T-helper 1 cell (primary cell): ENCODE data around the gene SEC31B.

Experiments
- DNase-seq, 5 donors: peaks; one replicate each; pipeline ENCODE4 v3.0.0-alpha.2; 2012 to 2020

Gene SEC31B

GRCh38 chr10:100442548-100442947 lies 77.1 kb downstream of the SEC31B start:
- no peak for DNase-seq

- no peak for DNase-seq
Measured at GRCh38 chr10:100438674-100439315, 80.9 kb downstream of the SEC31B start.
